GM18868 (cell line): ENCODE measurements around the gene DYRK1A.

Source experiments
- ATAC-seq: cut with Tn5 transposase; IDR thresholded peaks from one replicate; pipeline ENCODE4 v1.9.1; 2021; ENCODE audit warnings: mild to moderate bottlenecking, moderate library complexity; ENCODE audit not compliant: unreplicated experiment

The DYRK1A gene

DNA sequence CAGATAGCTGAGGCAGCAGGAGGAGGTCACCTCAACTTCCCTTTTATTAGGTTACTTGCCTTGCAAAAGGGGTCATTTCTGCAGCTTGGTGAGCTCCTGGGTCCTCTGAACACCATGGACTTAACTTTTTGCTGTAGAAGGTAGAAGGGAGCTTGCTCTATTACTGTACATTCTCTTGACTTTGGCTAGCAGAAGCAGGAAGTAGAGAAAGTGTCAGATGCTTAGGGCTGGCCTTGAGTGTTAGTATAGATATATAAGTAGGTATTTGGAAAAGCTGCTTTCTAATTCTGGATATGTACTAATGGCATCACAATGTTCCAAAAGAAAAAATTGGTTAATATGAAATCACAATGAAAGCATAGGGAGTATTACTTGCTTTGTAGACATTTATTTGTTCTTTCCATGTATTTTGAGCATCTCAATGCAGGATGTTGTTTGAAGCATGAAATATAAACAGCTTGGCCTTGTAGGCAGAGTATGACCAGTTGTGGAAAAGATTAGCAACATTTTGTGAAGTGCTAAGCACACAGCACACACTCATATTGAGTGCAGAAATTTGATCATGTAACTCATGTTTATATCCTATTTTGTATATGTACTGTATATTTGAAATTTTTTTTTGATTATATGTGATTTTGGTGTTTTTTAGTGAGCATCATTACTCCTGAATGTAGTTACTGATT is 108.8 kb downstream of the DYRK1A start:
- ATAC-seq = peak; percentile 56

DNA sequence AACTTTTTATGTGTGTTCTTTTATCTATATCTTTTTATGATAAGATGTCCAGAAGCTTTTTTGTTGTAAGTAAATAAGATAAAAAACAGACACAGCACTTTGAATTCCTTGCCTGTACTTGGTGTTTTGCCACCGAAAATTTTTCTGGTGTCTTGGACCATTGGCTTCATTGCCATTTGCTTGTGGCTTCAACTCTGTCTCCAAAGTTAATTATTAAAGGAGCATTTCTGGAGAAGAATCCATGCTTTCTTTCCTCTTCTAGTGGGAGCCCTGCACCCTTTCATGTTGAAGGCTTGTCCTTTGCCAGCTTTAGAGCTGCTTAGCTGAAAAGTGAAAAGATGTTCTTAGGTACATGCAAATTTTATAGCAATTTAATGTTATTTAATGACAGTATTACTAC is 112.2 kb downstream of the DYRK1A start:
- no peak for ATAC-seq

- no peak for ATAC-seq
These were observed 117.2 kb downstream of the DYRK1A start for GRCh38 chr21:37483776-37484175.

GRCh38 chr21:37484535-37485474 is 118.2 kb downstream of the DYRK1A start:
- ATAC-seq = no peak

- ATAC-seq = no peak
These were observed 123.0 kb downstream of the DYRK1A start for GRCh38 chr21:37489553-37489952.

- no peak for ATAC-seq
These were observed 123.5 kb downstream of the DYRK1A start for GRCh38 chr21:37490084-37490483.

DNA sequence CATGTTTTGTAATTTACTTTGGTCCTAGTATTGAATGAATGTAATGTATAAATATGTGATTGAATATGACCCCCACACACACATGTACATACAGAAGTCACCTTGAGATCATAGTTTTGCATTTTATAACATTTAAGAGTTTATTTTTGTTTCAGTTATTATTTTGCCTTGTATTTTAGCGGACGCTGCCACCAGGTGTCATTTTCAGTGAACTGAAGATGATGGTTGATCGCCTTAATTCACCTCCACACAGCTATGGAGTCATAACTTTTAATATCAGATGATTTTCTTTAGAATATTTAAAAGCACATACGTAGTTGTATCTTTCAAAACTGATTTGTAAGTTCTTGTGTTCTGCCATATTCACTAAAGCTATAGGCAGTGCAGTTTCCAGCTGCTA is 130.4 kb downstream of the DYRK1A start:
- no peak for ATAC-seq

DNA sequence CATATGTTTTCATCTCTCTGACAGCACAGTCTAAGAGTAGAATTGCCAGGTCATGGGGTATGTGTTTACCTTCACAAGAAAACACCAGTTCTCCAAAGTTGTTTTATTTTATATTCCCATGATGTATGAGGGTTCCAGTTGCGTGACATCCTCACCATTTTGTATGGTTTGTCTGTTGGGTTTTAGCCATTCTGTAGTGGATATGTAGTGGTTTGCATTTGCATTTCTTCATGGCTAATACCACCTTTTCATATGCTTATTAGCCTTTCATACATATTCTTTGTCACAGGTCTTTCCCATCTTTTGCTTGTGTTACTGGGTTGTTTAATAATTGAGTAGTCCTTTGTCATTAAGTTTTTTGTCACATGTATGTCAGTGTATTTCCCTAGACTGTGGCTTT is 132.1 kb downstream of the DYRK1A start:
- ATAC-seq = no peak

GRCh38 chr21:37502947-37503346 is 136.4 kb downstream of the DYRK1A start:
- no peak for ATAC-seq

DNA sequence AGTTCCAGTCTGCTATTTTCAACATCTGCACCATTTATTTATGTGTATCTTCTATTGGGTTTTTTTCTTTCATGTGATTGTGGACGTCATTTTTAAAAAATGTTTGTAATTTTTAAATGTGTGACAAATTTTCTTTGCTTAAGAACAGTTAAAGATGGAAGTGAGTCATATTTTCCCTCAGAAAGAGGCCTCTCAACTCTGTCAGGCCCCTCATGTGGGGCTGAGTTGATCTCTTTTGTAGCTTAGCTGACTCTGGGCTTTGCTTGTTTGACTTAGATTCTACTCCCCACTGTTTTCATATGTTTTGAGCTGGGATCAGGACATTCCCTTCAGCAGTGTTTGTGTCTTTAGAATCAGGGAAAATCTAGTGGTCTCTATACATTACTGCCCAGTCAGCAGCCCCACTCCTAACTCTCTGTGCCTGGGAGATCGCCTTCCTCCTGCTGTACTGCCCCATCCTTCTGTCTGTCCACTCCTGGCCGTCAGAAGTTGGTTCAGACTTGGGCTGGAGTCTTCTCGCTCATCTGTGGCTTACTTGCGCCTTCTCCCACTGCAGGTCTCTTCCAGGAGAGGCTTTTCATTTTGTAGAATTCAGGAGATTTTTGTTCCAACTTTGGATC is 137.4 kb downstream of the DYRK1A start:
- ATAC-seq = no peak

DNA sequence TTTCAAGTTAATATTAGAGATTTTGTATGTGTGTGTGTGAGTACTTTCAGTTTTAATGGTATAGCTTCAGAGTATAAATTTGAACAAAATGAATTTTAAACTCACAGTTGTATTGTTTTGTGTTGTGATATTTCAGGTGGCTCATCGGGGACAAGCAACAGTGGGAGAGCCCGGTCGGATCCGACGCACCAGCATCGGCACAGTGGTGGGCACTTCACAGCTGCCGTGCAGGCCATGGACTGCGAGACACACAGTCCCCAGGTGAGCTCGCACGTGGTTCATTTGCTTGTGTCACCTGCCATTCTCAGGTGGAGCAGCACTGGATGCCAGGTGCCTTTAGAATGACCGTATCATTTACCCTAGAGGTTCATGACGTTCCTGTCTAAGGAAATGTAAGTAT is 139.4 kb downstream of the DYRK1A start:
- ATAC-seq = no peak

GRCh38 chr21:37507716-37508115 is 141.1 kb downstream of the DYRK1A start:
- peak; percentile 77 for ATAC-seq

DNA sequence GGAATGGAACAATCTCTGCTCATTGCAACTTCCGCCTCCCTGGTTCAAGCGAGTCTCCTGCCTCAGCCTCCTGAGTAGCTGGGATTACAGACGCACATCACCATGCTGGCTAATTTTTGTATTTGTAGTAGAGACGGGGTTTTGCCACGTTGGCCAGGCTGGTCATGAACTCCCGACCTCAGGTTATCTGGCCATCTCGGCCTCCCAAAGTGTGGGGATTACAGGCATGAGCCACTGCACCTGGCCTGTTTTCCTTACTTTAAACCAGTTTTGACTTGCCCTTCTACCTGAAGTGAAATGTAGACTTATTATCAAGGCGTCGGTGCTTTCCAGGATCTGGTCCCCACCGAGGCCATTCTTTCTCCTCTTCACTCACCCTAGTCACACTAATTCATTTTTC is 141.8 kb downstream of the DYRK1A start:
- ATAC-seq = no peak

GRCh38 chr21:37509802-37510393 is 143.3 kb downstream of the DYRK1A start:
- ATAC-seq = no peak

DNA sequence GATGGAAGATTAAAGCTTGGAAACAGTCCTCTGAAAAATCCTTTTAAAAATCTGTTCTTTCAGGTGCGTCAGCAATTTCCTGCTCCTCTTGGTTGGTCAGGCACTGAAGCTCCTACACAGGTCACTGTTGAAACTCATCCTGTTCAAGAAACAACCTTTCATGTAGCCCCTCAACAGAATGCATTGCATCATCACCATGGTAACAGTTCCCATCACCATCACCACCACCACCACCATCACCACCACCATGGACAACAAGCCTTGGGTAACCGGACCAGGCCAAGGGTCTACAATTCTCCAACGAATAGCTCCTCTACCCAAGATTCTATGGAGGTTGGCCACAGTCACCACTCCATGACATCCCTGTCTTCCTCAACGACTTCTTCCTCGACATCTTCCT is 145.3 kb downstream of the DYRK1A start:
- ATAC-seq = no peak

DNA sequence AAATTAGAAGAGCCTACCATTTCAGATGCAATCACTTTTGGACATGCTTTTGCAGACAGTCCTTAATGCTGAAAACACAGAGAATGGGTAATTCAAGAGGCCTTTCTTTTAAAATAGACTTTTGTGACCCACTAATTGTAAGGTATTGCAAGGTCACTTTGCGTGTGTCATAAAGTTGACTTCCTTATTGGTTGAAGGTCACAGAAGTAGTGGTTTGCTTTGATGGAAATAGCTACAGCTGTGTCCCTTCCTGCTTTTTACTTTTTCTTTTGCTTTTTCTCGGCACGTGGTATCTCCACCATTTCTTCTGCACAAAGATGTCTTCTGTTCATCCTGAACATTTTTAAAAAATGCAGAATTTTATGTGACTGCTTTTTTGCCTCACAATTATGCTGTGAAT is 146.8 kb downstream of the DYRK1A start:
- ATAC-seq = no peak

DNA sequence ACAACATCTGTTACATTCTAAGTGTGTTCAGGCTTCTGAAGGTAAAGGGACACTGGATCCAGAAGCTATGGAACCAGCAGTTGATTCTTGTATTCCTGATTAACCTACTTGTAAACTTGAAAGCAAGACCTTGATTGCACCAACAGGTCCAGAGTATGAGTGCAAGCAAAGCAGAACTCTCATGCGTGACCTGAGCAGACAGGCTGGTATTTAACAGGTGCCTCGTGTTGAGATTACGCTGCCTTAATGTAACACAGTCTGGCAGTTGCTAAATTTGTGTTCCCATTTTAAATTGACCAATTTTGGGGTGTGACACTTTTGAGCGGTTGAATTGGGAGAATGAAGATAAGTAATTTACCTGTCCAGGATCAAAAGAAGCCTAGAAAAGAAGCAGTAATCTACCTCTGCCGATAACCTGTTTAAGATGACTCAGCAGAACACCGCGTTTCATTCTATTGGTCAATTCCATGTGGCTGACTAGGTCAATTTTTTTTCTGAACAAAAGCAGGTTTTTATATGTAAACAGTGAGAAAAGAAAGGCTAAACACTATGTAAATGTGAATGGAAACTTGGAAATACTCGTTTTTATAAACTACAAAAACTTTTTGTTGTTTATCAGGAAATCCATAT is 147.6 kb downstream of the DYRK1A start:
- no peak for ATAC-seq

GRCh38 chr21:37516998-37517397 is 150.4 kb downstream of the DYRK1A start:
- no peak for ATAC-seq

GRCh38 chr21:37520801-37521200 is 154.2 kb downstream of the DYRK1A start:
- ATAC-seq = no peak

- ATAC-seq = no peak
These were observed 155.1 kb downstream of the DYRK1A start for GRCh38 chr21:37521658-37522057.
